Liver (tissue), 9 donors: ENCODE data around the gene HECTD1. TPM values are rescaled to one million over a fixed set of nuclear protein-coding genes. Genes with fewer than 3 reads are reported as not detected.
"Not testable (repeated sequence)": the region's sequence is repeated elsewhere in the genome, so short reads cannot be mapped to it uniquely, and the experiment has no call there.

Experiments used
- DNase-seq: peaks from one replicate; pipeline ENCODE4 v3.0.0-alpha.2; 2017; ENCODE audit warnings: low spot score
- H3K27ac ChIP-seq, 2 donors: one replicate each; pipeline ENCODE4 v1.7.0; 2013; ENCODE audit warnings: inconsistent platforms in 2 of 2, low read length in 2 of 2, control low read depth in 1 of 2, low read depth in 1 of 2, mild to moderate bottlenecking in 1 of 2
- H3K27me3 ChIP-seq, 4 donors: one replicate each; pipeline versions ENCODE4 v1.6.1 to v1.7.0; 2013; ENCODE audit warnings: low read length in 3 of 4, inconsistent platforms in 1 of 4, mild to moderate bottlenecking in 1 of 4, moderate library complexity in 1 of 4; ENCODE audit not compliant: control insufficient read depth in 4 of 4, insufficient read depth in 4 of 4
- H3K36me3 ChIP-seq, 4 donors: one replicate each; pipeline versions ENCODE4 v1.6.1 to v1.7.0; 2013; ENCODE audit warnings: low read length in 3 of 4, mild to moderate bottlenecking in 3 of 4, low read depth in 1 of 4, moderate library complexity in 1 of 4; ENCODE audit not compliant: control insufficient read depth in 4 of 4, insufficient read depth in 3 of 4
- H3K4me1 ChIP-seq, 4 donors: one replicate each; pipeline versions ENCODE4 v1.6.1 to v1.7.0; 2013; ENCODE audit warnings: low read length in 3 of 4, mild to moderate bottlenecking in 3 of 4, moderate library complexity in 1 of 4; ENCODE audit not compliant: control insufficient read depth in 4 of 4, insufficient read depth in 4 of 4
- H3K4me3 ChIP-seq, 3 donors: one replicate each; pipeline versions ENCODE4 v1.6.1 to v1.7.0; 2013; ENCODE audit warnings: low read length in 3 of 3, control low read depth in 1 of 3, low read depth in 1 of 3, mild to moderate bottlenecking in 1 of 3
- H3K9ac ChIP-seq, 2 donors: one replicate each; pipeline ENCODE4 v1.7.0; 2013; ENCODE audit warnings: low read length in 2 of 2, mild to moderate bottlenecking in 2 of 2, moderate library complexity in 2 of 2, control low read depth in 1 of 2, low read depth in 1 of 2
- H3K9me3 ChIP-seq, 4 donors: one replicate each; pipeline versions ENCODE4 v1.6.1 to v1.7.0; 2013; ENCODE audit warnings: low read length in 3 of 4; ENCODE audit not compliant: control insufficient read depth in 4 of 4
- FOXA1 ChIP-seq: IDR thresholded peaks from 2 replicates; pipeline ENCODE4 v1.6.1; 2016; ENCODE audit warnings: antibody characterized with exemption
- FOXA2 ChIP-seq: IDR thresholded peaks from 2 replicates; pipeline ENCODE4 v1.6.1; 2016; ENCODE audit warnings: antibody characterized with exemption
- NR2F2 ChIP-seq: IDR thresholded peaks from 2 replicates; pipeline ENCODE4 v1.6.1; 2016; ENCODE audit warnings: antibody characterized with exemption
- RAD21 ChIP-seq, 2 donors: IDR thresholded peaks; 2 replicates each; pipeline ENCODE4 v1.6.1; 2016; ENCODE audit warnings: antibody characterized with exemption in 2 of 2, mild to moderate bottlenecking in 2 of 2
- YY1 ChIP-seq: IDR thresholded peaks from 2 replicates; pipeline ENCODE4 v1.6.1; 2016; ENCODE audit warnings: antibody characterized with exemption, mild to moderate bottlenecking
- WGBS: extraction: QIAGEN DNeasy Blood & Tissue Kit; methylation state at CpG from one replicate; pipeline ENCODE4 v1.1.7; 2013; 5-methylcytosine and 5-hydroxymethylcytosine counted together
- polyA plus RNA-seq, 2 donors: library from polyadenylated mRNA; stranded (reverse) in 1 of 2; unstranded in 1 of 2; fragments of 200-250 nt in 1 of 2; fragments of >200 nt in 1 of 2; fragmentation: Nextera tagmentation in 1 of 2; extraction: Ambion mirVana in 1 of 2; gene quantifications; one replicate each; pipeline versions ENCODE4 v1.2.1 to v1.2.3, GENCODE V29; 2013 to 2015
- total RNA-seq, 2 donors: library from RNA; depleted of rRNA; stranded (reverse); fragments of >200 nt; gene quantifications; one replicate each; pipeline ENCODE4 v1.2.3, GENCODE V29; 2014
- TF ChIP-seq, protein P1 (sequence below): IDR thresholded peaks from 2 replicates; pipeline ENCODE4 v1.6.1; 2016; ENCODE audit warnings: antibody characterized with exemption, mild to moderate bottlenecking
- TF ChIP-seq, protein P2 (sequence below): fragments of 150-350 bp; IDR thresholded peaks from 2 replicates; pipeline ENCODE4 v1.5.1; 2017; ENCODE audit warnings: improper control_type of control experiment, low read depth, low read length; ENCODE audit not compliant: missing input control
- TF ChIP-seq, protein P3 (sequence below): IDR thresholded peaks from 2 replicates; pipeline ENCODE4 v1.6.1; 2016; ENCODE audit warnings: antibody characterized with exemption
- donor health status: healthy.
- donor health status: healthy.
- donor health status: healthy.
- donor health status: healthy.
- donor health status: healthy.

HECTD1 gene
- total and polyA plus RNA-seq, 4 donors, result 46.8 to 256 (median 118) TPM

DNA sequence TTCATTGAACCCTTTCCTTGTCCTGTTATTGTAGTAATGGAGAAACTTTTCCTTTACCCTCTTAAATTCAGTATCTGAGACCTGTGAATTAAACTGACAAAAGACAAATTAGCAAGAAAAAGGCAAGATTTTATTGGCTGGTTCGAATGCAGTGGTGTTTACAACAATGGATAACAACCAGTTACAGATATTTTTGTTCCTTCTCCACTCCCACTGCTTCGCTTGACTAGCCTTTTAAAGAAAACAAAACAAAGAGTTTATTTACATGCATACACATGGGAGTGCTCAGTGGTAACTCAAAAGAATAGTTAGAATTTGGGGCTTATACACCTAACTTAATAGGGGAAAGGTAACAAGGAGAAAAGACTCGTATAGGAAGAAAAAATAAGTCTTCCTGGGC is 37.0 kb upstream of the HECTD1 start (continued):
- TF ChIP-seq, protein P1, sequence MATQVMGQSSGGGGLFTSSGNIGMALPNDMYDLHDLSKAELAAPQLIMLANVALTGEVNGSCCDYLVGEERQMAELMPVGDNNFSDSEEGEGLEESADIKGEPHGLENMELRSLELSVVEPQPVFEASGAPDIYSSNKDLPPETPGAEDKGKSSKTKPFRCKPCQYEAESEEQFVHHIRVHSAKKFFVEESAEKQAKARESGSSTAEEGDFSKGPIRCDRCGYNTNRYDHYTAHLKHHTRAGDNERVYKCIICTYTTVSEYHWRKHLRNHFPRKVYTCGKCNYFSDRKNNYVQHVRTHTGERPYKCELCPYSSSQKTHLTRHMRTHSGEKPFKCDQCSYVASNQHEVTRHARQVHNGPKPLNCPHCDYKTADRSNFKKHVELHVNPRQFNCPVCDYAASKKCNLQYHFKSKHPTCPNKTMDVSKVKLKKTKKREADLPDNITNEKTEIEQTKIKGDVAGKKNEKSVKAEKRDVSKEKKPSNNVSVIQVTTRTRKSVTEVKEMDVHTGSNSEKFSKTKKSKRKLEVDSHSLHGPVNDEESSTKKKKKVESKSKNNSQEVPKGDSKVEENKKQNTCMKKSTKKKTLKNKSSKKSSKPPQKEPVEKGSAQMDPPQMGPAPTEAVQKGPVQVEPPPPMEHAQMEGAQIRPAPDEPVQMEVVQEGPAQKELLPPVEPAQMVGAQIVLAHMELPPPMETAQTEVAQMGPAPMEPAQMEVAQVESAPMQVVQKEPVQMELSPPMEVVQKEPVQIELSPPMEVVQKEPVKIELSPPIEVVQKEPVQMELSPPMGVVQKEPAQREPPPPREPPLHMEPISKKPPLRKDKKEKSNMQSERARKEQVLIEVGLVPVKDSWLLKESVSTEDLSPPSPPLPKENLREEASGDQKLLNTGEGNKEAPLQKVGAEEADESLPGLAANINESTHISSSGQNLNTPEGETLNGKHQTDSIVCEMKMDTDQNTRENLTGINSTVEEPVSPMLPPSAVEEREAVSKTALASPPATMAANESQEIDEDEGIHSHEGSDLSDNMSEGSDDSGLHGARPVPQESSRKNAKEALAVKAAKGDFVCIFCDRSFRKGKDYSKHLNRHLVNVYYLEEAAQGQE, result no peak
- TF ChIP-seq, protein P2, sequence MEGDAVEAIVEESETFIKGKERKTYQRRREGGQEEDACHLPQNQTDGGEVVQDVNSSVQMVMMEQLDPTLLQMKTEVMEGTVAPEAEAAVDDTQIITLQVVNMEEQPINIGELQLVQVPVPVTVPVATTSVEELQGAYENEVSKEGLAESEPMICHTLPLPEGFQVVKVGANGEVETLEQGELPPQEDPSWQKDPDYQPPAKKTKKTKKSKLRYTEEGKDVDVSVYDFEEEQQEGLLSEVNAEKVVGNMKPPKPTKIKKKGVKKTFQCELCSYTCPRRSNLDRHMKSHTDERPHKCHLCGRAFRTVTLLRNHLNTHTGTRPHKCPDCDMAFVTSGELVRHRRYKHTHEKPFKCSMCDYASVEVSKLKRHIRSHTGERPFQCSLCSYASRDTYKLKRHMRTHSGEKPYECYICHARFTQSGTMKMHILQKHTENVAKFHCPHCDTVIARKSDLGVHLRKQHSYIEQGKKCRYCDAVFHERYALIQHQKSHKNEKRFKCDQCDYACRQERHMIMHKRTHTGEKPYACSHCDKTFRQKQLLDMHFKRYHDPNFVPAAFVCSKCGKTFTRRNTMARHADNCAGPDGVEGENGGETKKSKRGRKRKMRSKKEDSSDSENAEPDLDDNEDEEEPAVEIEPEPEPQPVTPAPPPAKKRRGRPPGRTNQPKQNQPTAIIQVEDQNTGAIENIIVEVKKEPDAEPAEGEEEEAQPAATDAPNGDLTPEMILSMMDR, result no peak

DNA sequence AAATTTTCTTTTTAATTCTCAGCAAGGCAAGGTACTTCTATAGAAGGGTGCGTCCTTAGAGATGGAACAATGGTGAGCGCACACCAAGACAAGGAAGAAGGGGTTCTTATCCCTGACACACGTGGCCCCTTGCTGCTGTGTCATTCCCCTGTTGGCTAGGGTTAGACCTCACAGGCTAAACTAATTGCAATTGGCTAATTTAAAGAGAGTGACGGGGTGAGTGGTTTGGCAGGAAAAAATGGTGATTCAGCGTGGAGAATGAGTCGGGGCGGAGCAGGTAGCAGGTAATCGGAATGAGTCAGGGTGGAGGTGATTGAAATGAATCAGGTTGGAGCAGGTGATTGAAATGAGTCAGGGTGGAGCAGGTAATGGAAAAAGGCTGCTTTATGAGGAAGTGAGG is 36.3 kb upstream of the HECTD1 start:
- no peaks in the 10 kb centered on the region for H3K27me3 ChIP-seq
- 87% methylated on average over 8 of the region's 8 CpGs for WGBS
- no peak for DNase-seq
- no peak overlapping the region for H3K4me3 ChIP-seq
- H3K9ac ChIP-seq, result no peak overlapping the region
- H3K4me1 ChIP-seq, result peaks cover 0 to 6% (median 2%) of the 10 kb centered on the region in 4 donors
- TF ChIP-seq, protein P3, sequence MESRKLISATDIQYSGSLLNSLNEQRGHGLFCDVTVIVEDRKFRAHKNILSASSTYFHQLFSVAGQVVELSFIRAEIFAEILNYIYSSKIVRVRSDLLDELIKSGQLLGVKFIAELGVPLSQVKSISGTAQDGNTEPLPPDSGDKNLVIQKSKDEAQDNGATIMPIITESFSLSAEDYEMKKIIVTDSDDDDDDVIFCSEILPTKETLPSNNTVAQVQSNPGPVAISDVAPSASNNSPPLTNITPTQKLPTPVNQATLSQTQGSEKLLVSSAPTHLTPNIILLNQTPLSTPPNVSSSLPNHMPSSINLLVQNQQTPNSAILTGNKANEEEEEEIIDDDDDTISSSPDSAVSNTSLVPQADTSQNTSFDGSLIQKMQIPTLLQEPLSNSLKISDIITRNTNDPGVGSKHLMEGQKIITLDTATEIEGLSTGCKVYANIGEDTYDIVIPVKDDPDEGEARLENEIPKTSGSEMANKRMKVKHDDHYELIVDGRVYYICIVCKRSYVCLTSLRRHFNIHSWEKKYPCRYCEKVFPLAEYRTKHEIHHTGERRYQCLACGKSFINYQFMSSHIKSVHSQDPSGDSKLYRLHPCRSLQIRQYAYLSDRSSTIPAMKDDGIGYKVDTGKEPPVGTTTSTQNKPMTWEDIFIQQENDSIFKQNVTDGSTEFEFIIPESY, result no peak
- no peak for TF ChIP-seq FOXA1
- TF ChIP-seq RAD21 (IDR thresholded peaks at IDR 0.05), result no peak
- TF ChIP-seq NR2F2, result no peak
- TF ChIP-seq, protein P1, result no peak
- TF ChIP-seq FOXA2, result no peak
- TF ChIP-seq YY1, result no peak
- H3K9me3 ChIP-seq, result no peaks in the 10 kb centered on the region
- H3K36me3 ChIP-seq, result no peaks in the 10 kb centered on the region
- no peak overlapping the region for H3K27ac ChIP-seq

DNA sequence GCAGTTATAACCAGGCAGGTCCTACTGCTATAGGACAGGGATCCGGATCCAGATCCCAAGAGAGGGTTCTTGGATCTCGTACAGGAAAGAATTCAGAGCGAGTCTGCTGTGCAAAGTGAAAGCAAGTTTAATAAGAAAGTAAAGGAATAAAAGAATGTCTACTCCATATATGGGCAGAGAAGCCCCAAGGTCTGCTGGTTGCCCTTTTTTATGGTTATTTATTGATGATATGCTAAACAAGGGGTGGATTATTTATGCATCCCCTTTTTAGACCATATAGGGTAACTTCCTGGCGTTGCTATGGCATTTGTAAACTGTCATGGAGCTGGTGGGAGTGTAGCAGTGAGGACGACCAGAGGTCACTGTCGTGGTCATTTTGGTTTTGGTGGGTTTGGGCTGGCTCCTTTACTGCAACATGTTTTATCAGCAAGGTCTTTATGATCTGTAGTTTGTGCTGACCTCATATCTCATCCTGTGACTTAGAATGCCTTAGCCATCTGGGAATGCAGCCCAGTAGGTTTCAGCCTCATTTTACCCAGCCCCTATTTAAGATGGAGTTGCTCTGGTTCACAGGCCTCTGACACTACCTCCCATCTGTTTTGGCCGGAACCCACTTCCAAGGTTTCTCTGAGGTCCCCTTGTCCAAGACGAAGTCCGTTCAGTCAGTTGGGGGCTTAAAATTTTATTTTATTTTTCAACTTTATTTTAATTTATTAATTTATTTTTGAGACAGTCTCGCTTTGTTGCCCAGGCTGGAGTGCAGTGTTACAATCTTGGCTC is 34.8 kb upstream of the HECTD1 start:
- H3K27me3 ChIP-seq, H3K27ac ChIP-seq, H3K4me3 ChIP-seq, DNase-seq, H3K4me1 ChIP-seq, H3K36me3 ChIP-seq, H3K9ac ChIP-seq, H3K9me3 ChIP-seq: not testable (repeated sequence)
- 84% methylated on average over 10 of the region's 10 CpGs for WGBS
